SKM-1 treated with dmso at 0.1 percent for 144 hours (cell line): ENCODE results near the gene JAKMIP3.

Experiments used
- DNase-seq: peaks from one replicate; lab custom pipeline; 2025; ENCODE audit not compliant: unreplicated experiment; lab: John Stamatoyannopoulos, UW

The JAKMIP3 gene

GRCh38 chr10:132097609-132098377 is 32.0 kb downstream of the JAKMIP3 start:
- DNase-seq = no peak

- no peak for DNase-seq
These were observed 33.0 kb downstream of the JAKMIP3 start for GRCh38 chr10:132098539-132099388.

- no peak for DNase-seq
These were observed 33.8 kb downstream of the JAKMIP3 start for GRCh38 chr10:132099389-132100090.

GRCh38 chr10:132100091-132100481 is 34.3 kb downstream of the JAKMIP3 start:
- no peak for DNase-seq

GRCh38 chr10:132100556-132101349 is 35.0 kb downstream of the JAKMIP3 start:
- no peak for DNase-seq

- DNase-seq = no peak
These were observed 35.8 kb downstream of the JAKMIP3 start for GRCh38 chr10:132101529-132101928.

GRCh38 chr10:132102071-132102716 is 36.4 kb downstream of the JAKMIP3 start:
- DNase-seq = no peak

GRCh38 chr10:132102717-132103110 is 37.0 kb downstream of the JAKMIP3 start:
- no peak for DNase-seq

- DNase-seq = no peak
These were observed 37.6 kb downstream of the JAKMIP3 start for GRCh38 chr10:132103116-132103910.

- DNase-seq = no peak
These were observed 38.3 kb downstream of the JAKMIP3 start for GRCh38 chr10:132104062-132104461.

GRCh38 chr10:132104471-132105301 is 38.9 kb downstream of the JAKMIP3 start:
- DNase-seq = no peak

GRCh38 chr10:132105302-132105995 is 39.7 kb downstream of the JAKMIP3 start:
- no peak for DNase-seq

GRCh38 chr10:132106431-132106830 is 40.7 kb downstream of the JAKMIP3 start:
- DNase-seq = no peak

- DNase-seq = no peak
These were observed 41.6 kb downstream of the JAKMIP3 start for GRCh38 chr10:132107186-132107948.

- DNase-seq = no peak
These were observed 42.5 kb downstream of the JAKMIP3 start for GRCh38 chr10:132107949-132108877.
